GM19238 (cell line): ENCODE data around the gene SPPL3.
"Not testable (repeated sequence)": the region's sequence is repeated elsewhere in the genome, so short reads cannot be mapped to it uniquely, and the experiment has no call there.

ENCODE experiments used
- DNase-seq: peaks from one replicate; pipeline ENCODE4 v3.0.0; 2011; ENCODE audit warnings: low spot score; ENCODE audit not compliant: insufficient read length

Gene SPPL3

GRCh38 chr12:120844768-120845449 is 59.2 kb downstream of the SPPL3 start:
- no peak for DNase-seq

GRCh38 chr12:120844297-120844696 is 59.9 kb downstream of the SPPL3 start:
- DNase-seq: no peak

- no peak for DNase-seq
Observed at GRCh38 chr12:120843472-120843871, 60.7 kb downstream of the SPPL3 start.

GRCh38 chr12:120842595-120842994 is 61.6 kb downstream of the SPPL3 start:
- no peak for DNase-seq

- DNase-seq: no peak
Observed at GRCh38 chr12:120841525-120841924, 62.6 kb downstream of the SPPL3 start.

GRCh38 chr12:120839503-120839902 is 64.7 kb downstream of the SPPL3 start:
- no peak for DNase-seq

GRCh38 chr12:120838629-120839383 is 65.4 kb downstream of the SPPL3 start:
- DNase-seq: not testable (repeated sequence)

GRCh38 chr12:120836114-120836684 is 68.0 kb downstream of the SPPL3 start:
- no peak for DNase-seq

GRCh38 chr12:120835657-120836056 is 68.5 kb downstream of the SPPL3 start:
- DNase-seq: no peak

- no peak for DNase-seq
Observed at GRCh38 chr12:120835304-120835612, 68.9 kb downstream of the SPPL3 start.

- DNase-seq: no peak
Observed at GRCh38 chr12:120834489-120835303, 69.5 kb downstream of the SPPL3 start.

- DNase-seq: no peak
Observed at GRCh38 chr12:120833849-120834248, 70.3 kb downstream of the SPPL3 start.

GRCh38 chr12:120832737-120833136 is 71.4 kb downstream of the SPPL3 start:
- no peak for DNase-seq

- DNase-seq: no peak
Observed at GRCh38 chr12:120831648-120832267, 72.4 kb downstream of the SPPL3 start.

- DNase-seq: no peak
Observed at GRCh38 chr12:120830966-120831365, 73.2 kb downstream of the SPPL3 start.

GRCh38 chr12:120830052-120830940 is 73.9 kb downstream of the SPPL3 start:
- DNase-seq: no peak

- no peak for DNase-seq
Observed at GRCh38 chr12:120826335-120826734, 77.8 kb downstream of the SPPL3 start.

- no peak for DNase-seq
Observed at GRCh38 chr12:120825337-120825736, 78.8 kb downstream of the SPPL3 start.

- no peak for DNase-seq
Observed at GRCh38 chr12:120822832-120823503, 81.2 kb downstream of the SPPL3 start.

- DNase-seq: no peak
Observed at GRCh38 chr12:120821878-120822277, 82.3 kb downstream of the SPPL3 start.
